D341Med (cell line): ENCODE measurements around the gene ALG10B.
"Not testable (repeated sequence)": the region's sequence is repeated elsewhere in the genome, so short reads cannot be mapped to it uniquely, and the experiment has no call there.

Source experiments
- DNase-seq: peaks from one replicate; pipeline ENCODE4 v3.0.0; 2012; ENCODE audit warnings: low spot score

Gene ALG10B, protein sequence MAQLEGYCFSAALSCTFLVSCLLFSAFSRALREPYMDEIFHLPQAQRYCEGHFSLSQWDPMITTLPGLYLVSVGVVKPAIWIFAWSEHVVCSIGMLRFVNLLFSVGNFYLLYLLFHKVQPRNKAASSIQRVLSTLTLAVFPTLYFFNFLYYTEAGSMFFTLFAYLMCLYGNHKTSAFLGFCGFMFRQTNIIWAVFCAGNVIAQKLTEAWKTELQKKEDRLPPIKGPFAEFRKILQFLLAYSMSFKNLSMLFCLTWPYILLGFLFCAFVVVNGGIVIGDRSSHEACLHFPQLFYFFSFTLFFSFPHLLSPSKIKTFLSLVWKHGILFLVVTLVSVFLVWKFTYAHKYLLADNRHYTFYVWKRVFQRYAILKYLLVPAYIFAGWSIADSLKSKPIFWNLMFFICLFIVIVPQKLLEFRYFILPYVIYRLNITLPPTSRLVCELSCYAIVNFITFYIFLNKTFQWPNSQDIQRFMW

DNA sequence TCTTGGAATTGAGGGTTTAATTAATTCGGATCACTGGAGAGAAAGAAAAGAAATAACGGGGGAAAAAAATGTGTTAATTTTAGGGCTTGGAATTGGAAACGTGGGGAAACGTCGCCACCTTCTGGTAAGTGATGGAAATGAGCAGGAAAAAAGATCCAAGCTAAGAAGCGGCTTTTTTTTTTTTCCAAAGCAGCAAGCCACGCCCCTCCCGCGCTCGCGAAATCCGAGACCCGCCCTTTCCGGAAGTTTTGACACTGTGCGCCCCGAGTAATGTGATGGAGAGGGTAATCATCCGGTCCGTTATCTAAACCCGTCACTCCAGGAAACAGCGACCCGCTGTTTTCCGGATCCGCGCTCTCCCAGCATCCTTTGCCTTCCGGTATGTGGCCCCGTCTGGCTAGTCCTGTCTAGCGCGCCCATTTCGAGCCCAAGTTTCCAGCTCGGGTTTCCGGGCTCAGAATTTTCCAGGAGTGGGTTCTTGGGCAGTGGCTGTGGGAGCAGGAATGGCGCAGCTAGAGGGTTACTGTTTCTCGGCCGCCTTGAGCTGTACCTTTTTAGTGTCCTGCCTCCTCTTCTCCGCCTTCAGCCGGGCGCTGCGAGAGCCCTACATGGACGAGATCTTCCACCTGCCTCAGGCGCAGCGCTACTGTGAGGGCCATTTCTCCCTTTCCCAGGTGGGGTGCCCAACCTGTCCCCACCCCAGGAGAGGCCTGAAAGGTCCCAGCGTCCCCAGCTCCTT lies at the start of gene ALG10B:
Gene ALG10B, plus strand, starts transcription at position 384 of the 739 bp plus-strand sequence. Its CDS starts 120 bp downstream, at position 504.
- DNase-seq, result peak; percentile 89

- no peak for DNase-seq
Measured at GRCh38 chr12:38268612-38269011, 48.0 kb upstream of the ALG10B start.

DNA sequence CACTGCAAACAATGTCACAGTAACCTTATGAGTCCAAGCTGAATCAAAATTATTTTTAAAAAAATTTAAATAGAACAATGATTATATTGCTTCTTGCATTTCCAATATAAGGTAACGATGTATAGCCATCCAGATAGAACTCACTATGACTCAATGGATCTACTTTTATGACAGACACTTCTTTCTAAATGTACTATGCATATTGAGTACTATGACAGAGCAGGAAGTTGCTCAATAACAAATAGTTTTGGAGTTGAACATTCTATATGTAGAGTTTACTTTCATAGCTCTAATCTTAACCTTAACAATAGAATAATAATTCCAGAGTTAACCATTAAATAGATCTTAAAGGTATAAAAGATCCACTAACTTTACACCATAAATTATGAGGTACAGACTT lies 46.7 kb upstream of the ALG10B start:
- no peak for DNase-seq

- no peak for DNase-seq
Measured at GRCh38 chr12:38279756-38280155, 36.8 kb upstream of the ALG10B start.

DNA sequence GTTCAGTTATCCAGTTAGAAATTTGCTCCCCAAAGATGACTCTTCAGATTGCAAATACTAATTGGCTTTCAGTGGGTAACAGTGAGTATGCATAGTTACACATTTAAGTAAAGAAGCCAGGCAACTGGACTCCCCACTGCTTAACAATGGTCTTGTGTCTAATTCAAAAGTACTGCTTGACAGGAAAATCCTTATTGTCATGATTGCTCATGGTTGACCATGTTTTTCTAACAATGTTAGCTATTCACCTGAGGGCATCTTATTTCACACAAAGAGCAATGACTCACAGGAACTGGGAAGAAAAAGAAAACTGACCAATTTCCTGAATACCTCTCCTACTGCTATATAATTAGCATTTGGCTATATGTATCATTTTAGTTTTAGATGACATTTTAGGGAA lies 33.7 kb upstream of the ALG10B start:
- DNase-seq, result no peak

DNA sequence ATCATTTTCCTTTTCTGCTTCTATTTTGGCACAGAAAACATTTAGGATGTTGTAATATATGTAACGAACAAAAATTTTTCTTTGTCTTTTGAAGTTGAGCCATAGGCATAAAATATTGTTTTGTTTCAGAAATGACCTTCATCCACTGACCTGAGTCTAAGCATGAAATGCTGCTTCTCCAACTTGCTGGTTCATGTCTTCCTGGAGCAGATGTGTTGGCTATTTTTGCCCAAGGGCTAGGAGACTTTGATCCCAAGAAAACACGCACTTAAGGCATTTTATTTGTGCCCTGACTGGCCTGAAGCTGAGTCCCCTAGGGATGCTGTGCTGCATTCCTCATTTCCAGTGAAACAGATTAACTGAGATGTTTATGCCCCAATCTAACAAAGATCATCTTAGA lies 27.2 kb upstream of the ALG10B start:
- no peak for DNase-seq

DNA sequence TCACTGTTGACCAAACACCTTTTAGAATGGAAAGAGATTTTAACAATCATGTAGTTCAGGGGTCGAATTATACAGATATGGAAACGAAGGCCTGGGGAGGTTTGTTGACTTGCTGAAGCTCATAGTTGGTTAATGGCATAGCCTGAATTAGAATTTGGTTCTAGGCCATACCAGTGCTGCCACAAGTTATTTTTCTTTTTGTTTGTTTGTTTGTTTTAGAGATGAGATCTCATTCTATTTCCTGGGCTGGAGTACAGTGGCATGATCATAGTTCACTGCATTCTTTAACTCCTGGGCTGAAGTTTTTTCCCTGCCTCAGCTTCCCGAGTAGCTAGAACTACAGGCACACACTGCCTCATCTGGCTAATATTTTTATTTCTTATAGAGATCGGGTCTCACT lies 25.4 kb upstream of the ALG10B start:
- no peak for DNase-seq

GRCh38 chr12:38302972-38303371 lies 13.6 kb upstream of the ALG10B start:
- DNase-seq, result not testable (repeated sequence)

DNA sequence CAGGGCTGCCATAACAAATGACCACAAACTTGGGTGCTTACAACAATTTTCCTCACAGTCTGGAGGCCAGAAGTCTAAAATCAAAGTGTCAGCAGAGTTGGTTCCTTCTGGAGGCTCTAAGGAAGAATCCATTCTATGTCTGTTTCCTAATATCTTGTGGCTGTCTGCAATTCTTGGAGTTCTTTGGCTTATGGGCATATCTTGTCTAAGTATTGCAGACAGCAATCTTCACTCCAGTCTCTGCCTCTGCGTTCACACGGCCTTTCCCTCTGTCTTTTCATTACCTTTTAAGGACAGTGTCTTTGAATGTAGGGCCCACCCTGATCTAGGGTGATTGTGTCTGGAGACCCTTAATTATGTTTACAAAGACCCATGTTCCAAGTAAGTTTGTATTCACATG lies 5.4 kb downstream of the ALG10B start:
- not testable (repeated sequence) for DNase-seq

DNA sequence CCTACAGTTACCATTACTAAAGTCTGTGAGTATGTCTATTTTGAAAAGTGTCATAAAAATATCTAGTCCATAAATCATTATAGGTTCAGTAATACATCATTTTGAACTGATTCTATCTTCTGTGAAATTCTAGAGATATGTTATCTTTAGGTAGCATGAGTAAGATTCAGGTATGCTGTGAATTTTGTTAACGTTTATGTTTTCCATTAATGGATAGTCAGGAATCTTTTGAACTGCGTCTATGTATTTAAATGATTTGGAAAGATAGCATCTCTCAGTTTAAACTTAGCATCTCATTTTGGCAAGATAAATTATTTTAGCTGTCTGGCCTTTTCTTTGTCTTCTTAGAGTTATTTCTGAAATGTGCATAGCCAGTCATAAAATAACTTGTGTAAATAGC lies 8.3 kb downstream of the ALG10B start:
- no peak for DNase-seq

DNA sequence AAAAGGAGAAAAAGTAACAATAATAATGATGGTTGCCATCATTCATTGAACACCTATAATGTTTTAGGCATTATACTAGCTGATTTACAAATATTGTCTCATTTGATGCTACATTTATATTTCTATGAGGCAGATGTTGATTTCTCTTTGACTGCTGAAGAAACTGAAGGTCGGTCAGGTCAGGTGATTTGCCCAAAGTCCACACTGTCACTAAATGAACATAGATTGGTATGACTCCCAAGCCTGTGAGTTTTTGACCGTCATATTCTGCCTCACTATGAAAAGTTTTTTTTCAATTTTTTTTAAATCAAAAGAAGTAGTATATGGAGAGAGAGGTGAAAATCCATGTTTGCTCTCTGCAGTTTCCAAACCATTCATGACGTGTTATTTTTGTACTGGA lies 10.8 kb downstream of the ALG10B start:
- DNase-seq, result no peak

- no peak for DNase-seq
Measured at GRCh38 chr12:38328306-38328895, 11.8 kb downstream of the ALG10B start.

- not testable (repeated sequence) for DNase-seq
Measured at GRCh38 chr12:38330414-38330813, 13.8 kb downstream of the ALG10B start.

- DNase-seq, result no peak
Measured at GRCh38 chr12:38332814-38333213, 16.2 kb downstream of the ALG10B start.

- no peak for DNase-seq
Measured at GRCh38 chr12:38342444-38342843, 25.9 kb downstream of the ALG10B start.

DNA sequence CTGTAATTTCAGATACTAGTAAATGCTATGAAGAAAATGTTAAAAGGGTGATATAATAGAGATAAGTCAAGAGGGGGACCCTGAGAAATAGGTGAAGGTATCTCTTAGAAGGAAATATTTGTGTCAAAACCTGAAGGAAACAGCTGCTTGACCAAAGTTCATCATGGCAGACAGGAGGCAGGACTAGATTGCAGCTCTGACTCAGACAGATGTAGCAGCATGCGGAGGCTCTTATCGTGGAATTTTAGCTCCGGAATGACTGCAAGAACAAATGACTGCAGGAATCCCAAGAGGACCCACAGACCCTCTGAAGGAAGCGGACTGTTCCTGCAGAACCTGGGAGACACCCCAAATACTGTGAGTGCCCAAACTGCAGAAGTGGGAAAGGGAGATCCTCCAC lies 26.7 kb downstream of the ALG10B start:
- DNase-seq, result not testable (repeated sequence)

DNA sequence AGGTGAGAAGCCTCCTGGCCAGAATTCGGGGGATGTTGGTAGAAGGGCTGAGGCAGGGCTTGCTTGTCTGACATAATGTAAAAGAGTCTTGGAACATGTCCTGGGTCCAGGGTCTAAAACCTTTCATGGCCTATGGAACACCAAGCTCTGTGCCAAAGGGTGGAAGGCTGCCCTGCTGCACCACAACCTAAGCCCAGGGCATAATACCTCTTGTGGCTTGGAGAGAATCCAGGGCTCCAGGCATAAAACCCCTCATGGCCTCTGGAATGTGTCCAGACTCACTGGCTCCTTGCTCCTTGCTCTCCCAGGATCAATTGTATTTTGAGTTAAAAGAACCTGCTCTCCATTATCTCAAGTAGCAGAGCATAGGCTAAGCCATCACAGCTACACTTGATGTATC lies 27.3 kb downstream of the ALG10B start:
- DNase-seq, result not testable (repeated sequence)

GRCh38 chr12:38350342-38351174 lies 34.0 kb downstream of the ALG10B start:
- DNase-seq, result no peak

DNA sequence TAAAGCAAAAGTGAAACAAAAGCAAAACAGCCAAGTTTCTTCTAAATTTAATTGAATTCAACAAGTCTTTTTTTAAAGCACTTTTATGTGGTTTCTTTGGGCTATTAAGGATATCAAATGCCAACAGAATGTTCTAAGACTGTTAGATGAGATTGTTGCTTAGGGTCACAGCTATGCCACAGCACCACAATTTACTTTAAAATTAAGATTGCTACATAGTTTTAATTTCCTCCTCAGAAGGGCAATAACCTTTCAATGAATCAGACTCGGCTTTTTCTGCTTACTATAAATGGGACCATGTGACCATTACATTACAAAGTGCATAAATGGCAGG lies 34.6 kb downstream of the ALG10B start:
- DNase-seq, result not testable (repeated sequence)

DNA sequence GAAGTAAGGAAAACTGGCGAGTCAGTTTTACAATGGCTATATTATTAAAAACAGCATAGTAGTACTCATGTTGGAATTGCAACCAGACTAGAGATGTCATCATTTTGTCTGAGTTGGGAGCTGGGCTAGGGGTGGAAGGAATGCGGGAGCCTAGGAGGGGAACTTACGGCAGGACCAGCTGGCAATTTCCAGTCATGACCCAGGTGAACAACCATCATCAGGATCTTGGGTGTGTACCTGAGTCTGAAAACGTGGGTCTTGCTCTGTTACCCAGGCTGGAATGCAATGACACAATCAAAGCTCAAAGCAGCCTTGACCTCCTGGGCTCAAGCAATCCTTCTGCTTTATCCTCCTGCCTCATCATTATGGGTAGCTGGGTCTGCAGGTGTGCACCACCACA lies 50.9 kb downstream of the ALG10B start:
- no peak for DNase-seq

- no peak for DNase-seq
Measured at GRCh38 chr12:38370311-38370710, 53.7 kb downstream of the ALG10B start.

DNA sequence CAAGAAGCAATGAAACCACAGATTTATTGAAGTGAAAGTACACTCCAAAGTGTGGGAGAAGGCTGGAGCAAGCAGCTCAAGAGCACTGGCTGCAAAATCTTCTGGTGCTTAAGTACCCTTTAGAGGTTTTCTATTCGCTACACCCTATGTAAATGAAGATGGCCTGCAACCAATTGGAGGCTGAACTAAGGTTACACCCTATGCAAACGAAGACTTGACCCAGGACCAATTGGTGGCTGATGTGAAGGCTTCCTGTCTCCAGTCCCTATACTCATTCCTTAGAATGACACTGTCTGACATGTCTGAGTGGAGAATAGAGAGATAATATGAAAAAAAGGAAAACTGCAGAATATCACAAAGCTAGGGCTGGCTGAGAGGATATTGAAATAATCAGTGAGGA lies 57.2 kb downstream of the ALG10B start:
- DNase-seq, result no peak
